Osteocyte (in vitro differentiated cells): Measurements from ENCODE around the gene CDK4. TPM values are rescaled to one million over a fixed set of nuclear protein-coding genes. Genes with fewer than 3 reads are reported as not detected.
"Not testable (repeated sequence)": the region's sequence is repeated elsewhere in the genome, so short reads cannot be mapped to it uniquely, and the experiment has no call there.

Source experiments
- DNase-seq: peaks from one replicate; pipeline ENCODE4 v3.0.0; 2021; ENCODE audit warnings: mixed read lengths; ENCODE audit not compliant: unreplicated experiment; ENCODE audit errors: extremely low spot score
- H3K27ac Mint-ChIP-seq: one replicate; pipeline ENCODE4 v1.8.0; 2021; ENCODE audit warnings: mild to moderate bottlenecking, mixed read lengths; ENCODE audit not compliant: unreplicated experiment
- H3K27me3 Mint-ChIP-seq: one replicate; pipeline ENCODE4 v1.8.0; 2021; ENCODE audit warnings: mixed read lengths; ENCODE audit not compliant: unreplicated experiment
- H3K36me3 Mint-ChIP-seq: one replicate; pipeline ENCODE4 v1.8.0; 2021; ENCODE audit warnings: mixed read lengths; ENCODE audit not compliant: unreplicated experiment
- H3K4me1 Mint-ChIP-seq: one replicate; pipeline ENCODE4 v1.8.0; 2021; ENCODE audit warnings: mixed read lengths; ENCODE audit not compliant: unreplicated experiment
- H3K4me3 Mint-ChIP-seq: one replicate; pipeline ENCODE4 v1.8.0; 2021; ENCODE audit warnings: mild to moderate bottlenecking, moderate library complexity, mixed read lengths; ENCODE audit not compliant: unreplicated experiment
- H3K9me3 Mint-ChIP-seq: one replicate; pipeline ENCODE4 v1.8.0; 2021; ENCODE audit warnings: mixed read lengths; ENCODE audit not compliant: unreplicated experiment
- total RNA-seq: library from RNA; stranded (reverse); gene quantifications from 2 replicates; pipeline ENCODE4 v1.2.1, GENCODE V29; 2021
- TF ChIP-seq, protein P1 (sequence below): fragments of 200-600 bp; sonication (generic); IDR thresholded peaks from 2 replicates; pipeline ENCODE4 v1.5.0; 2021; ENCODE audit warnings: antibody characterized with exemption, mild to moderate bottlenecking, moderate library complexity

The CDK4 gene
- total RNA-seq, 1 donor from 2014 or later: 142 TPM

DNA sequence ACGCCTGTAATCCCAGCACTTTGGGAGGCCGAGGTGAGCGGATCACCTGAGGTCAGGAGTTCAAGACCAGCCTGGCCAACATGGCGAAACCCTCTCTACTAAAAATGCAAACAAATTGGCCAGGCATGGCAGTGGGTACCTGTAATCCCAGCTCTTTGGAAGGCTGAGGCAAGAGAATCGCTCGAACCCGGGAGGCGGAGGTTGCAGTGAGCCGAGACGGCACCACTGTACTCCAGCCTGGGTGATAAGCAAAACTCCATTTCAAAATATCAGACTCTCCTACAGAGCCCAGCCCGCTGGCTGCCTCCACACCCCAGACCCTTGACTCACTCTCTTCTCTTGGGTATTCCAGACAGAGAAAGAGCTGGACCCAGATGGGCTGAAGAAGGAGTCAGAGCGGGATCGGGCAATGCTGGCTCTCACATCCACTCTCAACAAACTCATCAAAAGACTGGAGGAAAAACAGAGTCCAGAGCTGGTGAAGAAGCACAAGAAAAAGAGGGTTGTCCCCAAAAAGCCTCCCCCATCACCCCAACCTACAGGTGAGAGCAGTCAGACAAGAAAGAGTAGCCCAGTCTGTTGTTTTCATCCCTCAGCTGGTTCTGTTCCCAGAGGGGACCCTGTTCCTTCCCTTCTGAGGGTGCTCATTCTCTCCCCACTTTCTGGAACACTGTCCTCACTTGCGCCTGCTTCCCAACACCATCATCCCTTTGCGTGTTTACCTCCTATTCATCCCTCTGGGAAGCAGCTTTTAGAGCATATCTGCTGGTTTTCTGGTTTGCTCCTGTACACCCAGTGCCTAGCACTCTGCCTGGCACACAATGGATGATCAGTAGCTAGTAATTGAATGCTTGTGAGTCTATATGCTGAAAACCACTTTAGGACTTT, 33.2 kb downstream of the CDK4 start:
- peaks cover 28% of the 10 kb centered on the region for H3K36me3 Mint-ChIP-seq
- H3K27me3 Mint-ChIP-seq: no peaks in the 10 kb centered on the region
- H3K4me3 Mint-ChIP-seq: no peak overlapping the region
- H3K4me1 Mint-ChIP-seq: peaks cover 12% of the 10 kb centered on the region
- peak; percentile 66 for DNase-seq
- no peak overlapping the region for H3K27ac Mint-ChIP-seq
- H3K9me3 Mint-ChIP-seq: no peaks in the 10 kb centered on the region
- TF ChIP-seq, protein P1, sequence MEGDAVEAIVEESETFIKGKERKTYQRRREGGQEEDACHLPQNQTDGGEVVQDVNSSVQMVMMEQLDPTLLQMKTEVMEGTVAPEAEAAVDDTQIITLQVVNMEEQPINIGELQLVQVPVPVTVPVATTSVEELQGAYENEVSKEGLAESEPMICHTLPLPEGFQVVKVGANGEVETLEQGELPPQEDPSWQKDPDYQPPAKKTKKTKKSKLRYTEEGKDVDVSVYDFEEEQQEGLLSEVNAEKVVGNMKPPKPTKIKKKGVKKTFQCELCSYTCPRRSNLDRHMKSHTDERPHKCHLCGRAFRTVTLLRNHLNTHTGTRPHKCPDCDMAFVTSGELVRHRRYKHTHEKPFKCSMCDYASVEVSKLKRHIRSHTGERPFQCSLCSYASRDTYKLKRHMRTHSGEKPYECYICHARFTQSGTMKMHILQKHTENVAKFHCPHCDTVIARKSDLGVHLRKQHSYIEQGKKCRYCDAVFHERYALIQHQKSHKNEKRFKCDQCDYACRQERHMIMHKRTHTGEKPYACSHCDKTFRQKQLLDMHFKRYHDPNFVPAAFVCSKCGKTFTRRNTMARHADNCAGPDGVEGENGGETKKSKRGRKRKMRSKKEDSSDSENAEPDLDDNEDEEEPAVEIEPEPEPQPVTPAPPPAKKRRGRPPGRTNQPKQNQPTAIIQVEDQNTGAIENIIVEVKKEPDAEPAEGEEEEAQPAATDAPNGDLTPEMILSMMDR: no peak

- TF ChIP-seq, protein P1: no peak
- H3K4me1 Mint-ChIP-seq: peaks cover 4% of the 10 kb centered on the region
- no peak overlapping the region for H3K27ac Mint-ChIP-seq
- no peaks in the 10 kb centered on the region for H3K27me3 Mint-ChIP-seq
- peak; percentile 67 for DNase-seq
- no peaks in the 10 kb centered on the region for H3K9me3 Mint-ChIP-seq
- no peak overlapping the region for H3K4me3 Mint-ChIP-seq
- H3K36me3 Mint-ChIP-seq: peaks cover 30% of the 10 kb centered on the region
Measured at GRCh38 chr12:57717846-57718640, 34.1 kb downstream of the CDK4 start.

DNA sequence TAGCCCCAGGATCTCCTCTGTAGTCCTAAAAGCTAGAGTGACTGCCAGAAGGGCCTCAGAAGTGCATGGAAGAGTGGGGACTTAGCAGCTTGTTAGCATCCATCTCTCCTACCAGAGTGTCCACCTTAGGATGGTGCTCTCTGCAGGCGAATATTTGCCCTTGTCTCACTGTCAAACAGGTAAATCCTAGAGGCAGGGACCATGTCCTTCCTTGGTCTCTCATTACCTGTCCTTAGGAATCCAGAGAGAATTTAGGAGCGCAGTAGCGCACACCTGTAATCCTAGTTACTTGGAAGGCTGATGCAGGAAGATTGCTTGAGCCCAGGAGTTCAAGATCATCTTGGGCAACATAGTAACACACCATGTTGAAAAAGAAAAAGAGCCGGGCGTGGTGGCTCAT, 35.0 kb downstream of the CDK4 start:
- Mint-ChIP-seq H3K4me1 (no peaks in the 10 kb centered on the region), H3K36me3 (peaks cover 34% of the 10 kb centered on the region)
- TF ChIP-seq, protein P1: no peak

GRCh38 chr12:57716305-57716704, 35.8 kb downstream of the CDK4 start:
- TF ChIP-seq, protein P1: no peak
- Mint-ChIP-seq H3K9me3 (peaks cover 6% of the 10 kb centered on the region), H3K36me3 (peaks cover 34% of the 10 kb centered on the region), H3K27me3 (no peaks in the 10 kb centered on the region), H3K27ac (no peak overlapping the region), H3K4me1 (no peaks in the 10 kb centered on the region), H3K4me3 (no peak overlapping the region)
- DNase-seq: peak; percentile 59

More for the DNA sequence above, 35.0 kb downstream of the CDK4 start:
- Mint-ChIP-seq H3K9me3 (peaks cover under 1% of the 10 kb centered on the region), H3K27me3 (no peaks in the 10 kb centered on the region), H3K4me3 (no peak overlapping the region), H3K27ac (no peak overlapping the region)
- peak; percentile 62 for DNase-seq

- peak; percentile 66 for DNase-seq
- Mint-ChIP-seq H3K36me3 (peaks cover 36% of the 10 kb centered on the region), H3K27me3 (no peaks in the 10 kb centered on the region), H3K9me3 (peaks cover 6% of the 10 kb centered on the region), H3K4me3 (no peak overlapping the region), H3K4me1 (no peaks in the 10 kb centered on the region), H3K27ac (no peak overlapping the region)
- TF ChIP-seq, protein P1: no peak
Measured at GRCh38 chr12:57715786-57716185, 36.3 kb downstream of the CDK4 start.

- H3K4me3 Mint-ChIP-seq, H3K27ac Mint-ChIP-seq, H3K4me1 Mint-ChIP-seq, H3K9me3 Mint-ChIP-seq, H3K27me3 Mint-ChIP-seq: not testable (repeated sequence)
- peaks cover 36% of the 10 kb centered on the region for H3K36me3 Mint-ChIP-seq
- DNase-seq: peak; percentile 53
Measured at GRCh38 chr12:57715036-57715748, 36.9 kb downstream of the CDK4 start.
